HG02798 (cell line): ENCODE measurements around the gene ZC3H12C.
"Not testable (repeated sequence)": the region's sequence is repeated elsewhere in the genome, so short reads cannot be mapped to it uniquely, and the experiment has no call there.

Source experiments
- ATAC-seq: cut with Tn5 transposase; IDR thresholded peaks from one replicate; pipeline ENCODE4 v1.9.1; 2021; ENCODE audit warnings: mild to moderate bottlenecking; ENCODE audit not compliant: unreplicated experiment, poor library complexity

ZC3H12C gene

DNA sequence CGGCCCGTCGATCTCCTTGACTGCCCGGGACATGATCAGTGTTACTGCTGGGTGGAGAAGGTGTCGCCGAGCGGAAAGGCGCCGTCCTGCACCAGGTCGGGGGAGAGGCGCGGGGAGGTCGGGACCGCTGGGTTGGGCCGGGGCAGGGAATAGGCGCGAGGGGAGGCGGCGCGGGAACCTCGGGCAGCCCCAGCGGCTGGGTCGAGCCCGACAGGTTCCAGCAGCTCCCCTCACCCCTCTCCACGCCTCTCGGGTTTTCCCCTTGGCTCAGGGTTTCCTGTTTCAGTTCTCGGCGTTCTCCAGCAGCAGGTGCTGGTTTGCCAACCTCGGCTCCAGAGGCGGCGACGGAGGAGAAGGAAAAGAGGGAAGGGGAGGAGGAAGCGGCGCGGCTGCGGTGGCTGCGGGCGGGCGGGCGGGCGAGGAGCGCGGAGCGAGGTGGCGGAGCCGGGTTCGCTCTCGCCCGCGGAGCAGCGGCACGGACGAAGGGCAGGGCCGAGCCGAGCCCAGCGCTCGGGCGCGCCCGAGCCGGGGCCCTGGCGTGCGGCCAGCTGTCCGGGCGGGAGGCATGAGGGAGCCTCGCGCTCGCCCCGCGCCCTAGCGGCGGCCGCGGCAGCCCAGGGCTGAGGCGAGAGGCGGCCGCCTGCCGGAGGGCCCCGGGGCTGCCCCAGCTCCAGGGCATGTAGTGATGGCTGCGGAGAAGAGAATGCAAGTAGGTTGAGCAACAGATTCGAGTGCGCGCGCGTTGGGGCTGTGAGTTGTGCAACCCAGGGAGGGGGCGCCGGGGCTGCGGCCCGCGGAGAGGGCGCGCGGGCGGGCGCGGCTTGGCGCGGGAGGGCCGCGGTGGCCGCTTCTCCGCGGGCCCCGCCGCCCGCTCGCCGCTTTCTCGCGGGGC is at the start of gene ZC3H12C:
Gene ZC3H12C (plus strand): TSS at position 878 of the 892 bp plus-strand sequence. CDS start 20 bp downstream, outside the sequence.
- peak; percentile 62 for ATAC-seq

DNA sequence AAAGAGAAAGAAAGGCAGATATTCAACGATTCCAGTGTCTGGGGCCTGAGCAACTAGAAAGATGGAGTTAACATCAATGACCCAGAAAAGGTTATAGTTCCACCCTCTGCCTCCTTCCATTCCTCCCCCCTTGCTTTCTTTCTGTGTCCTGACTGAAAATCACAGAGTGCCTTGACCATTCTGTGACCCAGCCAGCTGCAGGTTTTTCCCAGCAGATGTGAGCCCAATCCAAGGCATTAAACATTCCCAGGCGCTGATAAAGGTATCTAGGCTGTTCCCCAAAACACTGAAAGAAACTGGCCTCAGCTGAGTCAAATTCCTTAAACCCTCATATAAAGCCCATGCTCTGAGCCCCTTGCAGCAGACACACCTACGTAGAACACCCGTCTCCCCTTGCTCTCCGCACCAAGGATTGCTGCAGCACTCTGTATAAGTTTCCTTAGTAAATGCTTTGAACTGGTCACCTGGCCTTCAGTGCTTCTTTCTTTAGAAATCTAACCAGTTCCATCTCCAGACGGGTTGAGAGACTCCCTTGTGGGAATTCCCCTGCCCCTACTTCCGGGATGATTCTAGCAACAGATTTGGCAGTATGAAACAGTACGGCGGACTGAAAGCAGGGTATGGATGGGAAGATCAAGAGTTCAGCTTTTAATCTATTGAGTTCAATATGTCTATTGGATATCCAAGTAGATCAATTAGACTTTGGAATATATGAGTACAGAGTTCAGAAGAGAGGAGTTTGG is 48.8 kb upstream of the ZC3H12C start:
- no peak for ATAC-seq

DNA sequence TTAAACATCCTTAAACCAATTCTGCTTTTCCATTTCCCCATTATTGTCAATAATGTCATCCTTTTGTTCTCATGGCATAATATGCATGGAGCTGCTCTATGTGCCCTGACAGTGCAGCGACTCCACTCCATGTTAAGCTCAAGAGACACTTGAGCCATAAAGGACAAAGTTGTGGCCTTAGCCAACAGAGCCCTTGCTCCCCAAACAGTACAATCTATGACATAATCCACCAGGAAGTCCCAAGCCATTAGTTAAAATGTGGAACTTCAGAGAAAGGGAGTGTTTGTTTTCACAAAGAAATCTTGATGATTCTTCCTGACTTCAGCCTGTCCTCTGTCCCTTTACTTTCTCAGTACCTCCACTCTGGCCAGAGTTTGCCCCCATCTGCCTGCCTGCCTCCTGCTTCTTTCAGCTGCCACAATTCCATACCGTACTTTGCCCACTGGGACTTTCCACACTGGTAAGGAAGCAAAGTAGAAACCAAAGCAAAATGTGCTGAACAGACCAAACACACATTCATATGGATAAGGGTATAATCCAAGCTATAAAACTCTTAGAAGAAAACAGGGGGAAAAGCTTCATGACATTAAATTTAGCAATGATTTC is 46.3 kb upstream of the ZC3H12C start:
- no peak for ATAC-seq

DNA sequence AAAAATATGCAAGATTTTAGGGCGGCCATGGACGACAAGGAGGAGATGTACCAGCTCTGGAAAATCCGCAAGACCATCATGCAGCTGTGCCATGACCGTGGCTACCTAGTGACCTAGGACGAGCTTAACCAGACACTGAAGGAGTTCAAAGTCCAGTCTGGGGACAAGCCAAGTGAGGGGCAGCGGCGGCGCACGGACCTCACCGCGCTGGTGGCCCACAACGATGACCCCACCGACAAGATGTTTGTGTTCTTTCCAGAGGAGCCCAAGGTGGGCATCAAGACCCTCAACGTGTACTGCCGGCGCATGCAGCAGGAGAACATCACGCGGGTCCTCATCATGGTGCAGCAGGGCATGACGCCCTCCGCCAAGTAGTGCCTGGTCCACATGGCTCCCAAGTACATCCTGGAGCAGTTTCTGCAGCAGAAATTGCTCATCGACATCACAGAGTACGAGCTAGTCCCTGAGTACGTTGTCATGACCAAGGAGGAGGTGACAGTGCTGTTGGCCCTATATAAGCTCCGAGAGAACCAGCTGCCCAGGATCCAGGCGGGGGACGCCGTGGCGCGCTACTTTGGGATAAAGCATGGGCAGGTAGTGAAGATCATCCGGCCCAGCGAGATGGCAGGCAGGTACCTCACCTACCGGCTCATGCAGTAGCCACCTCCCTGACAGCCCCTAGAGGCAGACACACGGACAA is 43.5 kb upstream of the ZC3H12C start:
- ATAC-seq = no peak

DNA sequence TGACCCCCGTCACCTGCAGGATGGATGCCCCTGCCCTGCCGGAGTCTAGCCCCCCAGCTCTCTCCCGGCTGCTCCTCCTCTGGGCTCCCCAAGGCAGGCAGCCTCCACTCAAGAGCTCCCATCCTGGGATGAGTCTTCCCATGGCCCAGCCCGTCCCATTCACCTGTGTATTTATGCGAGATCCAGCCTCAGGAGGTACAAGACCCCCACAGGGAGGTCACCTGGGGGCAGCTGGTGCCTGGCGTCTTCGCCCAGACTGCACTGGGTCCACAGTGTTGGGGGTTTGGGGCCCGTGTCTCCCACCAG is 43.0 kb upstream of the ZC3H12C start:
- ATAC-seq = no peak

DNA sequence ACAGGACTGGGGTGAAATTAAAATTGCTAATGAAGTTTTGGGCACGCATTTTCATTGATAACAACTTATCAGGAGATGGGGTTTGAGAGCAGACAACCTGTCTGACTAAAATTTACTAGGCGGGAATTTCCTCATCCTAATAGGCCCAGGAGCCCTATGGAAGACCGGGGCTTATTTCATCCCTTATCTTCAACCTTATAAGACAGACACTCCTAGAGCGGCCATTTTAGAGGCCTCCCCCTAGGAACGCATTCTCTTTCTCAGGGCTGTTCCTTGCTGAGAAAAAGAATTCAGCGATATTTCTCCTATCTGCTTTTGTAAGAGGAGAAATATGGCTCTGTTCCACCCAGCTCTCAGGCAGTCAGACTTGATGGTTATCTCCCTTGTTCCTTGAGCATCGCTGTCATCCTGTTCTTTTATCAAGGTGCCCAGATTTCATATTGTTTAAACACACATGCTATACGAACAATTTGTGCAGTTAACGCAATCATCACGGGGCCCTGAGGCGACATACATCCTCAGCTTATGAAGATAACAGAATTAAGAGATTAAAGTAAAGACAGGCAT is 39.3 kb upstream of the ZC3H12C start:
- ATAC-seq = no peak

DNA sequence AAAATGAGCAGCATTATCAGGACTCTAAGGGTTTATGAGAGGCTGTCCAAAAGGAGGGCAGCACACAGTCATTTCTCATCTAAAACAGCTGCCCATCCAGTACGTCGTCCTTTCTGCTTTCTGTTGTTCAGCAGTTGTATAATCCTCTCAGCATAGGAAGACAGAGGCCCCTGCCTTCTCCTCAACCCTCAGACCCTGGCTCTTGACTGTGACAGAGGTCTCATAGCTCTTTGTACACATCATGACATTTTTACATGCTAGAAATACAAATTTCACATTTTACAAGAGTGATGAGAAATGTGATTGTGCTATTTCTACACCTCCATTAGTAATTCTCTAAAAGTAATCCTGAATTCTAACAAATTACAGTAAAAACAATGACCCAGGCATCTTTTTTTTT is 36.2 kb upstream of the ZC3H12C start:
- ATAC-seq = no peak

DNA sequence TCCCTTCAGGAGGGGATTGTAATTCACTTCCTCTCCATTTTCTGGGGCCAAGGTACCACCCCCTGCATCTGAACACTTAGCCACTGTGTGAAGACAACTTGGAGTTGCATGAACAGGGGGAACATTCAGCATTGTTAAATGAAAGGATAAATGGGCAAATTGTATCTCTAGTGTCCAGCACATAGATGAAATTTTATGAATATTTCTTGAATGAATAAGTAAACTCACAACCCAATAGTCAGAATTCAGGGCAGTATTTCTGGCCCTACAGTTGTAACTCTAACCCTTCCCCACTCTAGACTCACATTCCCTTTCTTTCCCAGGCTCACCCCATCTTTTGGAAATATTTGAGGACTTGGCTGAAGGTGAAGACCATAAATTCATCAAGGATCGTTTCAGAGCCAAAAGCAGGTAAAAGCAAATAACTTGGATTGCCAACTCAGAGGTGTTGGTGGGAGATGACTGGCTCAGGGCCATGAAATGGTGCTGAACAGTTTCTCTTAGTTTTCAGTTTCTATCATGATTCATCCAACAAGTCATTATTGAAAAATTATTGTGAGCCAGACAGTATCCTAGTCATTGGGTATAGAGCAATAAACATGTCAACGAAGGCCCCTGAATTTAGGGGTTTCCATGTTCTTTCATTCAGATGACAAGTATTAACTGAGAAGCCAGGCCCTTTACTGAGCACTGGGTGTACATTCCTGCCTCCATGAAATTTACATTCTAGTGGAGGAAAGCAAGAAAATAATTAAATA is 33.3 kb upstream of the ZC3H12C start:
- ATAC-seq = no peak

DNA sequence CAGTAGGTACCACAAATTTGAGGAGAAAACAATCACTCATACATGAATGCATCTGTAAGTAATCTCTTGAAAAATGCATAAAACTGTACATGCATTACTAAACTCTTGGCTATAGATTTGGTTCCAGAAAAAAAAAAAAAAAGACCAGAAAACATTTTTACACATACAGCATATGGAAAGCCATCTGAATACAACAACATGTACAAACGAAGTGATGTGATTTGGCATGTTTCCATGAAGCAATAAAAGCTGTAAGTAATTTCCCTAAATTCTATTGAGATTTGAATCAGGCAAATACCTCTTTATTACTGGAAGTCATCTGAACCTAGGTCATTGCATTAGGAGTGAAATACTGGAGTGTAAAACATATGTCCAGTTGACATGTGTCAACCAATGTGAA is 31.9 kb upstream of the ZC3H12C start:
- no peak for ATAC-seq

DNA sequence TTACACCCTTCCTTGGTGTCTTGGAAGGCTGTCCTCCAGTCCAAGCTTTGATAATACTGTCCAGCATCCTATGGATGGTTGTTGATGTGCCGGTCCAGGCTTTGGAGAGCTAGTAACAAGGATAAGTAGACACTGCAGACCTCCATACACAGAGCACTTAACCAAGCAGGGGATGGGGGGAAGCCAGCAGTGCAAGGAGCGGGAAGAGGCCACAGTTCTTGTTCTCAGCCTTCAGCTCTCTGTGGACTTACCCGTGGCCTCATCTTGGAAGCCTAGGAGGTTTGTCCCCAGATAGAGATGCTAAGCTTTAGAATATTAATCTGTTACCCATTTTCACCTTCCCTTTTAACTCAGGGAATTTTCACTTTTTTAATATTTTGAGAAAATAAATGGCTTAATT is 30.9 kb upstream of the ZC3H12C start:
- ATAC-seq = no peak

DNA sequence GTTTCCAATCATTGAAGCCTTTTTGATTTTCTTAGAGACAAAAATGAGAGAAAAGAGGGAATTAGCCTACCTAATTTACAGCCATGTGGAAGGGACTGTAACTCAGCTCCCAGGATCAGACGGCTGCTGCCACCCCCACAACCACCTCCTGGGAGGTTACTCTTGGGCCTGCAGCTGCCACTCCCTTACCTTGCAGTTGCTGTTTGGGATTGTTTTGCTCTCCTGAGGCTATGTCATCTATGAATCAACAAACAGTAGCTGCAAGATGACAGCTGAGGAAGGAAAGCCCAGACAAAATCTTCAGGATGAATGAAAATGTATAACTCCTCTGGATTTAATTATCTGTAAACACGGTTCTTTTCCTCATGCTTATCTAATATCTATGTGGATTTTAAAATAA is 28.0 kb upstream of the ZC3H12C start:
- no peak for ATAC-seq

DNA sequence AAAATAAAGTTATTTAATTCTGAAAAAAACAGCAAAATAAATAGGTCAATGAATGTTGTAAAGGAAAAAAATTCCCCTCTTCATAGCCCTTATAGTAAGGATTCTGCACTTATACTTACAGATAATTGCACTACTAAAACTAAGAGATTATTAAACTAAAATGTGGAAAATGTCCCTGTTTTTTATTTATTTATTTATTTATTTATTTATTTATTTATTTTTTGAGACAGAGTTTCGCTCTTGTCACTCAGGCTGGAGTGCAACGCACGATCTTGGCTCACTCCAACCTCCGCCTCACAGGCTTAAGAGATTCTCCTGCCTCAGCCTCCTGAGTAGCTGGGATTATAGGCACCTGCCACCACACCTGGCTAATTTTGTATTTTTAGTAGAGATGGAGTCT is 25.2 kb upstream of the ZC3H12C start:
- not testable (repeated sequence) for ATAC-seq

DNA sequence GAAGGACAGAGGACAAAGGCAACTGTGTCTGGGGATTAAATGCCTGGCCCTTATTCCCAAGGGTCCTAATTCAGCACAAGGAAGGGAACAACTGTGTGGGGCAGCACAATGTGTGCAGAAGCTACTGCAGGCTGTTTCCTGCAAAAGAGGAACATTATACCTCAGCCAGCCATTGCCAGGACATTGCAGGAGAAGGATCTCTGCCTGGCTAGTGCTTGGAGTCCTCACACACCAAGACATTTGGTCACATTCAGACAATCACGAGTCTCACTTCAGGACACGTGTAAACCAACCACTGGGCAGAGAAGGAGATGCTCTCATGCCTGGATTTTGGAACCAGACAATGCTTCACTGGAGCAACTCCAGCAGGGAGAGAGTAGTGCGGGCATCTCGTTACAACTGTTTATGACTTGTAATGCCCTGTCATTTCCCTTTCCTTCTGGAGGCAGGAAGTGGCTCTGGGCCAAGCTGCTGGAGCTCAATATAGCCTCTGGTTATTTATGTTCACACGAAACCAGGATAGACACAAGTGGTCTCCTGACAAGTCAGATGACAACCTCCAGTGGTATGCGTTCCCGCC is 23.9 kb upstream of the ZC3H12C start:
- no peak for ATAC-seq

DNA sequence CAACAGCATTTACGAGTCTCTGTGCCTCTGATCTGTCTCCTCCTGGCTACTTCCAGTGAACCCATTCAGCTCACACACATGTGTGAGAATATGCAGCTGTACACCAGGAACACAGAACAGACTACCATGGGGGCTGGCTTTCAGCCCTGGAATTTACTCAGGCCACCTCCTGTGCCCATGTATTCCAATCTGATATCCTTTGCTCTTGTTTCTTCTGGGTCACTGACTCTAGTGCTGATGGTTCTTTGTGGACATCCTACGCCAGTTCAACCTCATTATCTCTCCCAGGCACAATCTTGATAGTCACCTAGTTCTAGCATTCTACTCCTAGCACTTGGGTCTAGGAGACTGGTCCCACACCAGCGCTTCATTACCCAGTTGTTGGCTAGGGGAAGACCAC is 23.0 kb upstream of the ZC3H12C start:
- no peak for ATAC-seq

DNA sequence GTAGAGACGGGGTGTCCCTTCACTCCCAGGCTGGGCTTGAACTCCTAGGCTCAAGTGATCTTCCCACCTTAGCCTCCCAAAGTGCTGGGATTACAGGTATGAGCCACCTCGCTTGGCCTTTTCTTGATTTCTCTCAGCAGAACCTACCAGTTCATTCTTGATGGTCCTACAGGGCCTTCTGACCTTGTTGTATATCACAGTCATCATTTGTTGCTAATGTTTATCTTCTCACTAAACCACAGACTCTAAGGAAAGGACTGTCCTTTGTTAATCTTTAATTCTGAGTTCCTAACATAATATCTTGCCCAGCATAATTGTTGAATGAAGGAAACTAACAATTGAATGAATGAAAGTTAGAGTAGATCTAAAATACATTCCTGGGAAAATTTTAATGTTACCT is 22.0 kb upstream of the ZC3H12C start:
- ATAC-seq = no peak

DNA sequence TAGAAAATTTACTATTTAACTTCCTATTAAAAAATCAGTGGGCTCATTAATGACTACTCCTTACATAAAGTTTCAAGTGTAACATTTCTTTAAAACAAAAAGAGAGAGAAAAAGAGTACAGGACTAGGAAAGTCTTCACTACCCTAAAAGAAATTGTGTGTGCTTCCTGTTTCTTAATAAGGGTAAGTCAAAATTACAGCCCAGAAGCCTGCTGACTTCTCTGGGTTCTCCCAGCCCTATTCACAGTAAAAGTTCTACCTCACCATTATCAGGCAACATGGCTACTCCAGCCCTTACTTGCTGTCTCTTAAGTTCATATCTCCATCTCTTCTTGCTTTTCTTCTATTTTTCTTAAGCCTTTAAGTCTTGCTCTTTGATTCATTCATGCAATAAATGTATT is 20.3 kb upstream of the ZC3H12C start:
- no peak for ATAC-seq

DNA sequence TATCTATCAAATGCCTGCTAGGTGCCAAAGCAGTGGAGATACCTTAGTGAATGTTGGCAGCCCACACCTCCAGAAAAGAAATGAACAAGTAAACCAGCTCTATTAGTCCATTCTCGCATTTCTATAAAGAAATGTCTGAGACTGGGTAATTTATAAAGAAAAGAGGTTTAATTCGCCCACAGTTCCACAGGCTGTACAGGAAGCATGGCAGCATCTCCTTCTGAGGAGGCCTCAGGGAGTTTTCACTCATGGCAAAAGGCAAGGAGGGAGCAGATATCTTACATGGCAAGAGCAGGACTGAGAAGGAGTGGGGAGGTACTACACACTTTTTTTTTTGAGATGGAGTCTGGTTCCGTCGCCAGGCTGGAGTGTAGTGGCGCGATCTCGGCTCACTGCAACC is 18.7 kb upstream of the ZC3H12C start:
- no peak for ATAC-seq

DNA sequence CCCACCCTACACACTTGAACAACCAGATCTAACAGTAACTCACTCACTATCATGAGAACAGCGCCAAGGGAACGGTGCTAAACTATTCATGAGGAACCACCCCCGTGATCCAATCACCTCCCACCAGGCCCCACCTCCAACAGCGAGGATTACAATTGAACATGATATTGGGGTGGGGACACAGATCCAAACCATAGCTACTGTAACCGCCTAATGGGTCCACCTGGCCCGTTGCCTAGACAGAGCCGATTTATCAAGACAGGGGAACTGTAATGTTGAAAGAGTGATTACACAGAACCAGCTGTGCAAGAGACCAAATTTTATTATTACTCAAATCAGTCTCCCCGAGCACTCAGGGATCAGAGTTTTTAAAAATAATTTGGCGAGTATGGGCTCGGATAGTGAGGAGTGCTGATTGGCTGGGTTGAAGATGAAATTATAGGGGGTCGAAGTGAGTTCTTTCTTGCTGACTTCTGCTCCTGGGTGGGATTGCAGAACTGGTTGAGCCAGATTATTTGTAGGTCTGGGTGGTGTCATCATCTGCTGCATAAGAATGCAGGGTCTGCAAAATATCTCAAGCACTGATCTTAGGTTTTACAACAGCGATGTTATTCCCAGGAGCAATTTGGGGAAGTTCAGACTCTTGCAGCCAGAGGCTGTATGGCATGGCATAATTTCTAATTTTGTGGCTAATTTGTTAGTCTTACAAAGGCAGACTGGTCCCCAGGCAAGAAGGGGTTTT is 17.9 kb upstream of the ZC3H12C start:
- no peak for ATAC-seq

DNA sequence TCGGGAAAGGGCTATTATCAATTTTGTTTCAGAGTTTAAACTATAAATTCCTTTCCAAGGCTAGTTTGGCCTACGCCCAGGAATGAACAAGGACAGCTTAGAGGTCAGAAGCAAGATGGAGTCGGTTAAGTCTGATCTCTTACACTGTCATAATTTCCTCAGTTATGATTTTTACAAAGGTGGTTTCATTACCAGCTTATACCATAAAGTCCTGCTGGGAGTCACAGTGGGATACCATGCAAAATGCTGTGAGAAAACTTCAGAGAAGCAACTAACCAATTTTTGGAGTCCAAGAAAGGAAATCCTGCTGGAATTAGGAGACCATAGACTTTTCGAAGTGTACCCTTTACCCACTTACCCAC is 17.4 kb upstream of the ZC3H12C start:
- ATAC-seq = no peak
